NB4 (cell line): ENCODE results near the gene GRIK4.

Experiments used
- MAX ChIP-seq: IDR thresholded peaks from 2 replicates; pipeline ENCODE4 v1.6.1; 2011; ENCODE audit warnings: low read depth, low read length
- POLR2A ChIP-seq: IDR thresholded peaks from 2 replicates; pipeline ENCODE4 v1.6.1; 2011; ENCODE audit warnings: mild to moderate bottlenecking; ENCODE audit not compliant: insufficient read length; ENCODE audit errors: extremely low read depth
- TF ChIP-seq, protein P1 (sequence below): IDR thresholded peaks from one replicate; pipeline ENCODE4 v1.5.1; 2012; ENCODE audit warnings: low read depth, low read length

DNA sequence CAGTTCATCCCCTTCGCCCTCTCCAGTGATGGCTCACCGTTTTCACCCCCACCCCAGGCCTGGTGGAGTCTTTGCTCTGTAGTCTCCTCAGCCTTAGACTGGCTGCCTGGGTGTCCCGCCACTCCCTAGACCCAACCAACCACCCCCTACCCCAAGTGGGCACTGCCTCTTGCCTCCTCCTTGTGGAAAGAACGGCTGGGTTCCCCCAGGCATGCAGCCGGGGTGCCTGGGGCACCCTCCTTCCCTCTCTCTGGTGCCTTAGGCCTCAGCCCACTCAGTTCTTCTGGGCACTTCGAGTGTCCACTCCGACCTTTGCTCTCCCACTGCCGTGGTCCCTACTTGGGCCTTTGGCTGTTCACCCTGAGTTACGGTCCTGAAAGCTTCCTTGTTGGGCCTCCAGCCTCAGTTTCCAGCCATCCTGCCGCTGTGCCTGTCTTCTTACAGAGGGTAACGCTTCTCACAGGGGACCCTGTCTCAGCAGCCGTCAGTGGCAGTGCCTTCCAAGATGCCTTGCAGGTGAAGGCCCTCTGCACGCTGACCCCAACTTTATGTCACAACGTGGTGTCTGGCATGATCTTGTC, 3.1 kb downstream of the GRIK4 start:
- TF ChIP-seq POLR2A, result no peak
- TF ChIP-seq, protein P1, sequence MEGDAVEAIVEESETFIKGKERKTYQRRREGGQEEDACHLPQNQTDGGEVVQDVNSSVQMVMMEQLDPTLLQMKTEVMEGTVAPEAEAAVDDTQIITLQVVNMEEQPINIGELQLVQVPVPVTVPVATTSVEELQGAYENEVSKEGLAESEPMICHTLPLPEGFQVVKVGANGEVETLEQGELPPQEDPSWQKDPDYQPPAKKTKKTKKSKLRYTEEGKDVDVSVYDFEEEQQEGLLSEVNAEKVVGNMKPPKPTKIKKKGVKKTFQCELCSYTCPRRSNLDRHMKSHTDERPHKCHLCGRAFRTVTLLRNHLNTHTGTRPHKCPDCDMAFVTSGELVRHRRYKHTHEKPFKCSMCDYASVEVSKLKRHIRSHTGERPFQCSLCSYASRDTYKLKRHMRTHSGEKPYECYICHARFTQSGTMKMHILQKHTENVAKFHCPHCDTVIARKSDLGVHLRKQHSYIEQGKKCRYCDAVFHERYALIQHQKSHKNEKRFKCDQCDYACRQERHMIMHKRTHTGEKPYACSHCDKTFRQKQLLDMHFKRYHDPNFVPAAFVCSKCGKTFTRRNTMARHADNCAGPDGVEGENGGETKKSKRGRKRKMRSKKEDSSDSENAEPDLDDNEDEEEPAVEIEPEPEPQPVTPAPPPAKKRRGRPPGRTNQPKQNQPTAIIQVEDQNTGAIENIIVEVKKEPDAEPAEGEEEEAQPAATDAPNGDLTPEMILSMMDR, result no peak
- TF ChIP-seq MAX, result no peak
